Ishikawa (cell line): ENCODE data around the gene SRRM5.

Experiments used
- CEBPB ChIP-seq: IDR thresholded peaks from 2 replicates; pipeline ENCODE4 v1.6.1; 2012
- FOXM1 ChIP-seq: IDR thresholded peaks from 2 replicates; pipeline ENCODE4 v1.6.1; 2012; ENCODE audit warnings: low read depth, borderline replicate concordance
- NFIC ChIP-seq: IDR thresholded peaks from 2 replicates; pipeline ENCODE4 v1.6.1; 2012
- RAD21 ChIP-seq: IDR thresholded peaks from 2 replicates; pipeline ENCODE4 v1.6.1; 2012; ENCODE audit warnings: low read depth
- TEAD4 ChIP-seq: IDR thresholded peaks from 2 replicates; pipeline ENCODE4 v1.6.1; 2012
- YY1 ChIP-seq: IDR thresholded peaks from 2 replicates; pipeline ENCODE4 v1.6.1; 2012; ENCODE audit warnings: low read depth
- TF ChIP-seq, protein P1 (sequence below): IDR thresholded peaks from 2 replicates; pipeline ENCODE4 v1.6.1; 2012
- TF ChIP-seq, protein P2 (sequence below): IDR thresholded peaks from 2 replicates; pipeline ENCODE4 v1.6.1; 2012

The SRRM5 gene

DNA sequence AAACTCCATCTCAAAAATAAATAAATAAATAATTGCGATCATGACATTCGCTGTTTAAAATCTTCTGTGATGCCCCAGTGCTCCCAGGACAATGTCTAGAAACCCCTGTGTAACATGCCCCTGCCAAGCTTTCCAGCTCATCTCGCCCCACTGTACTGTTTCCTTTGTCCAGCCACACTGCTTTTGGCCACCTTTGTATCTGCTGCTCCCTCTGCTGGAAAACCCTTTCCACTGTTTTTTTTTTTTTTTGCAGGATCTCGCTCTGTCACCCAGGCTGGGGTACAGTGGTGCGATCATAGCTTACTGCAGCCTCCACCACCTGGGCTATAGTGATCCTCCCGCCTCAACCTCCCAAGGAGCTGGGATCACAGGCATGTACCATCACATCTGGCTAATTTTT is 50.6 kb downstream of the SRRM5 start:
- peak; percentile 39 for TF ChIP-seq RAD21
- TF ChIP-seq CEBPB, result no peak

DNA sequence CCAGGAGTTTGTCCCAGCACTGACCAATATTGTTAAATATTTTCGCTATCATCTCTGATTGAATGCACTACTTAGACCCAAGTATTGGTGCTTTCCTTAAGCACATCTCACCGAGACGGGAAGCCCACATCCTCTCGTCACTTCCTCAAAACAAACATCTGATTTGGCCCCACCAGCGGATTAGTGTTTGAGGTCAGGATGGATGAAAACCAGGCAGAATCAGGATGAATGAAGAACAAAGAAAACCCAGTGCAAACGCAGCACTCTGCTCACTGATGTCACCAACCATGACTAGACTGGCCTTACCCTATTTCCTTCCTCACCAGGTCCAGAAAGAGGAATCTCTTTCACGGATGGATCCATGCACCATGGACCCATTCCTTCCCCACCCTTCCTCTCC is 52.1 kb downstream of the SRRM5 start:
- TF ChIP-seq, protein P1, sequence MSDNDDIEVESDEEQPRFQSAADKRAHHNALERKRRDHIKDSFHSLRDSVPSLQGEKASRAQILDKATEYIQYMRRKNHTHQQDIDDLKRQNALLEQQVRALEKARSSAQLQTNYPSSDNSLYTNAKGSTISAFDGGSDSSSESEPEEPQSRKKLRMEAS, result no peak
- no peak for TF ChIP-seq FOXM1
- no peak for TF ChIP-seq YY1
- TF ChIP-seq CEBPB, result no peak
- TF ChIP-seq RAD21, result no peak
- no peak for TF ChIP-seq TEAD4
- TF ChIP-seq NFIC, result no peak
- TF ChIP-seq, protein P2, sequence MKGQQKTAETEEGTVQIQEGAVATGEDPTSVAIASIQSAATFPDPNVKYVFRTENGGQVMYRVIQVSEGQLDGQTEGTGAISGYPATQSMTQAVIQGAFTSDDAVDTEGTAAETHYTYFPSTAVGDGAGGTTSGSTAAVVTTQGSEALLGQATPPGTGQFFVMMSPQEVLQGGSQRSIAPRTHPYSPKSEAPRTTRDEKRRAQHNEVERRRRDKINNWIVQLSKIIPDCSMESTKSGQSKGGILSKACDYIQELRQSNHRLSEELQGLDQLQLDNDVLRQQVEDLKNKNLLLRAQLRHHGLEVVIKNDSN, result no peak
